Stomach (tissue), 9 donors: ENCODE measurements around the gene OR2AT4. TPM values are rescaled to one million over a fixed set of nuclear protein-coding genes. Genes with fewer than 3 reads are reported as not detected.
"Not testable (repeated sequence)": the region's sequence is repeated elsewhere in the genome, so short reads cannot be mapped to it uniquely, and the experiment has no call there.

ENCODE experiments used
- DNase-seq, 2 donors: peaks; one replicate each; pipeline versions ENCODE4 v3.0.0 to v3.0.0-alpha.2; 2013 to 2019
- H3K27ac ChIP-seq, 5 donors: fragments of 200-600 bp in 4 of 5; sonication (generic) in 4 of 5; one replicate each; pipeline ENCODE4 v1.5.1; 2013 to 2019; ENCODE audit warnings: mild to moderate bottlenecking in 1 of 5, moderate library complexity in 1 of 5
- H3K27me3 ChIP-seq, 3 donors: fragments of 200-600 bp; sonication (generic); one replicate each; pipeline ENCODE4 v1.5.1; 2017 to 2019; ENCODE audit warnings: mixed run types in 1 of 3
- H3K36me3 ChIP-seq, 4 donors: fragments of 200-600 bp; sonication (generic); 1 replicate in 3 of 4; 2 replicates in 1 of 4; pipeline ENCODE4 v1.5.1; 2016 to 2019
- H3K4me1 ChIP-seq, 4 donors: fragments of 200-600 bp; sonication (generic); one replicate each; pipeline ENCODE4 v1.5.1; 2016 to 2019
- H3K4me3 ChIP-seq, 4 donors: fragments of 200-600 bp; sonication (generic) in 3 of 4; one replicate each; pipeline ENCODE4 v1.5.1; 2016 to 2019; ENCODE audit warnings: mild to moderate bottlenecking in 1 of 4
- H3K9me3 ChIP-seq, 4 donors: fragments of 200-600 bp; sonication (generic); one replicate each; pipeline ENCODE4 v1.5.1; 2016 to 2019
- EP300 ChIP-seq: sonication (generic); formaldehyde crosslinking; IDR thresholded peaks from one replicate; pipeline ENCODE4 v1.6.1; 2017; ENCODE audit warnings: antibody characterized with exemption
- POLR2A ChIP-seq, 4 donors: fragments of 450-650 bp; IDR thresholded peaks; one replicate each; pipeline ENCODE4 v1.6.1; 2016; ENCODE audit warnings: antibody characterized with exemption in 4 of 4, control low read depth in 2 of 4, mild to moderate bottlenecking in 1 of 4, moderate library complexity in 1 of 4
- POLR2AphosphoS5 ChIP-seq, 3 donors: sonication (generic); formaldehyde crosslinking; IDR thresholded peaks; one replicate each; pipeline ENCODE4 v1.6.1; 2016; ENCODE audit warnings: antibody characterized with exemption in 3 of 3
- WGBS, 5 donors: extraction: QIAGEN DNeasy Blood & Tissue Kit in 3 of 5; methylation state at CpG; one replicate each; pipeline versions ENCODE4 v1.1.5 to v1.1.7; 2013 to 2018; 5-methylcytosine and 5-hydroxymethylcytosine counted together
- intact Hi-C: fragments of 100-400 bp; cut with DNase I; formaldehyde crosslinking; loops from one replicate; pipeline ENCODE4 v1.15.1; 2023; ENCODE audit warnings: low total_unique reads
- polyA plus RNA-seq, 3 donors: library from polyadenylated mRNA; stranded (reverse); fragments of 200-250 nt; gene quantifications; one replicate each; pipeline ENCODE4 v1.2.3, GENCODE V29; 2013
- total RNA-seq, 5 donors: library from RNA; depleted of rRNA; stranded (reverse); fragments of >200 nt; gene quantifications; one replicate each; pipeline versions ENCODE4 v1.1.0 to v1.2.3, GENCODE V29; 2014 to 2016
- TF ChIP-seq, protein P1 (sequence below), 7 experiments: fragments of 450-650 bp in 4 of 7; fragments of 200-600 bp in 3 of 7; sonication (generic) in 3 of 7; IDR thresholded peaks; one replicate each; pipeline ENCODE4 v1.5.1; 2016 to 2019; ENCODE audit warnings: antibody characterized with exemption in 7 of 7, control low read depth in 2 of 7, mild to moderate bottlenecking in 1 of 7
- donor health status: healthy with polysubstance abuse.
- donor health status: Bipolar disorder and iron deficiency.
- donor health status: healthy.

Gene OR2AT4
- total and polyA plus RNA-seq, 8 donors: not detected

DNA sequence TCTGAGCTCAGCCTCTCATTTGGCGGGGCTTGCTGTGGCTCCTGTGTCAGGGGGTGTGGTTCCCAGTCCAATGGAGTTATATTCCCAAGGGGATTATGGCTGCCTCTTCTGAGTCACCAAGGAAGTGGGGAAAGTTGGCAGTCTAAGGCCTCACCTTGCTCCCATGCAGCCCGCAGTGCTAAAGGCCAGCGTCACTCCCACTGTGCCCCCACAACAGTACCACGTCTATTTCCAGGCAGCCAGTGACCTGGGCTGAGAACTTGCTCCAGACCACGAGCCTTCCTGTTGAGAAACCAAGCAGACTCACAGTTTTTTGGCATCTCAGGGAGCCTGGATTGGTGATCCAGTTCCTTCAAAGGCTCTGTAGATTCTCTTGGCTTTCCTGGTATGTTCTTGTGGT lies 45.6 kb downstream of the OR2AT4 start:
- H3K27me3 ChIP-seq: no peaks in the 10 kb centered on the region
- intact Hi-C loops: no loop called here
- WGBS, 5 donors: 82 to 98% (median 86%) methylated on average over 5 of the region's 5 CpGs
- peaks cover 0 to 17% (median 10%) of the 10 kb centered on the region in 4 donors for H3K9me3 ChIP-seq
- no peak for DNase-seq
- no peaks in the 10 kb centered on the region for H3K36me3 ChIP-seq
- H3K4me3 ChIP-seq: no peak overlapping the region
- H3K27ac ChIP-seq: no peak overlapping the region
- TF ChIP-seq EP300 (no peak), POLR2A (IDR thresholded peaks at IDR 0.05) (no peak), POLR2AphosphoS5 (IDR thresholded peaks at IDR 0.05) (no peak)
- TF ChIP-seq, protein P1, sequence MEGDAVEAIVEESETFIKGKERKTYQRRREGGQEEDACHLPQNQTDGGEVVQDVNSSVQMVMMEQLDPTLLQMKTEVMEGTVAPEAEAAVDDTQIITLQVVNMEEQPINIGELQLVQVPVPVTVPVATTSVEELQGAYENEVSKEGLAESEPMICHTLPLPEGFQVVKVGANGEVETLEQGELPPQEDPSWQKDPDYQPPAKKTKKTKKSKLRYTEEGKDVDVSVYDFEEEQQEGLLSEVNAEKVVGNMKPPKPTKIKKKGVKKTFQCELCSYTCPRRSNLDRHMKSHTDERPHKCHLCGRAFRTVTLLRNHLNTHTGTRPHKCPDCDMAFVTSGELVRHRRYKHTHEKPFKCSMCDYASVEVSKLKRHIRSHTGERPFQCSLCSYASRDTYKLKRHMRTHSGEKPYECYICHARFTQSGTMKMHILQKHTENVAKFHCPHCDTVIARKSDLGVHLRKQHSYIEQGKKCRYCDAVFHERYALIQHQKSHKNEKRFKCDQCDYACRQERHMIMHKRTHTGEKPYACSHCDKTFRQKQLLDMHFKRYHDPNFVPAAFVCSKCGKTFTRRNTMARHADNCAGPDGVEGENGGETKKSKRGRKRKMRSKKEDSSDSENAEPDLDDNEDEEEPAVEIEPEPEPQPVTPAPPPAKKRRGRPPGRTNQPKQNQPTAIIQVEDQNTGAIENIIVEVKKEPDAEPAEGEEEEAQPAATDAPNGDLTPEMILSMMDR (IDR thresholded peaks at IDR 0.05): no peak
- H3K4me1 ChIP-seq: peaks cover 0 to 4% (median 0%) of the 10 kb centered on the region in 4 donors

DNA sequence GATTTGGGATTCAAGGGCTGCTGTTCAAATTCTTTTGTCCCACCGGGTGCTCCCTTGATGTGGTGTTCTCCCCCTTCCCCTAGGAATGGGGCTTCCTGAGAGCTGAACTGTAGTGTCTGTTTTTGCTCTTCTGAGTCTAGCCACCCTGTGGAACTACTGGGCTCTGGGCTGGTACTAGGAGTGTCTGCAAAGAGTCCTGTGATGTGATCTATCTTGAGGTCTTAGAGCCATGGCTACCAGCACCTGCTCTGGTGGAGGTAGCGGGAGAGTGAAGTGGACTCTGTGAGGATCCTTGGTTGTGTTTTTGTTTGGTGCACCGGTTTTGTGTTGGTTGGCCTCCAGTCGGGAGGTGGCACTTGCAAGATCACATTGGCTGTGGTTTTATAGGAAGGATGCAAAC lies 46.2 kb downstream of the OR2AT4 start:
- DNase-seq: no peak
- H3K9me3 ChIP-seq: peaks cover 0 to 17% (median 10%) of the 10 kb centered on the region in 4 donors
- intact Hi-C loops: no loop called here
- no peak overlapping the region for H3K27ac ChIP-seq
- TF ChIP-seq EP300 (no peak), POLR2AphosphoS5 (IDR thresholded peaks at IDR 0.05) (no peak), POLR2A (IDR thresholded peaks at IDR 0.05) (no peak)
- TF ChIP-seq, protein P1 (IDR thresholded peaks at IDR 0.05): no peak
- WGBS, 5 donors: 75 to 91% (median 86%) methylated on average over 3 to 4 of the region's 4 CpGs
- peaks cover 0 to 4% (median 0%) of the 10 kb centered on the region in 4 donors for H3K4me1 ChIP-seq
- no peak overlapping the region for H3K4me3 ChIP-seq
- no peaks in the 10 kb centered on the region for H3K27me3 ChIP-seq
- no peaks in the 10 kb centered on the region for H3K36me3 ChIP-seq

DNA sequence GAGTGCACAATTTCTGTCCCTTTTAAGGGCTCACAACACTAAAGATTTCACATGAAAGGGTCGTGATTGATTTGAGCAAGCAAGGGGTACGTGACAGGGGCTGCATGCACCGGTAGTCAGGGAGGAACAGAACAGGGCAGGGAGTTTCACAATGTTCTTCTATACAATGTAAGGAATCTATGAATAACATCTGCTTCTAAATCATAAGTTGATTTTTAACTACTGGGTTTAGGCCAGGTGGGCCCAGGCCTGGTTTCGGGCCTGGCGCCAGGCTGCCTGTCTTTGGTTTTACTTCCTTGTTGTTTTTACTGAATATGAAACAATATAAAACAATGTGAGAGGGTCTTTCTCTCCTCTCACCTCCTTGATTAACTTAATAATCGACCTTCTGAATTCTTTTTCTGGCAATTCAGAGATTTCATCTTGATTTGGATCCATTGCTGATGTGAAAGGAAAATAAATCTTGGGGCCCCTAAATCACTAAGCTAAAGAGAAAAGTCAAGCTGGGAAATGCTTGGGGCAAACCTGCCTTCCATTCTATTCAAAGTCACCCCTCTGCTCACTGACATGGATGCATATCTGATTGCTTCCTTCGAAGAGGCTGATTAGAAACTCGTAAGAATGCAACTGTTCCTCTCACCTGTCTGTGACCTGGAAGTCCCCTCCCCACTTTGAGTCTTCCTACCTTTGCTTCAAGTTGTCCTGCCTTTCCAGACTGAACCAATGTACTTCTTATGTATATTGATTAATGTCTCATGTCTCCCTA lies 47.0 kb downstream of the OR2AT4 start:
- H3K27me3 ChIP-seq, DNase-seq, H3K4me1 ChIP-seq, H3K4me3 ChIP-seq, intact Hi-C loops, H3K36me3 ChIP-seq, H3K27ac ChIP-seq: not testable (repeated sequence)
- WGBS, 5 donors: 40 to 63% (median 46%) methylated on average over 8 of the region's 8 CpGs
- peaks cover 0 to 17% (median 10%) of the 10 kb centered on the region in 4 donors for H3K9me3 ChIP-seq

DNA sequence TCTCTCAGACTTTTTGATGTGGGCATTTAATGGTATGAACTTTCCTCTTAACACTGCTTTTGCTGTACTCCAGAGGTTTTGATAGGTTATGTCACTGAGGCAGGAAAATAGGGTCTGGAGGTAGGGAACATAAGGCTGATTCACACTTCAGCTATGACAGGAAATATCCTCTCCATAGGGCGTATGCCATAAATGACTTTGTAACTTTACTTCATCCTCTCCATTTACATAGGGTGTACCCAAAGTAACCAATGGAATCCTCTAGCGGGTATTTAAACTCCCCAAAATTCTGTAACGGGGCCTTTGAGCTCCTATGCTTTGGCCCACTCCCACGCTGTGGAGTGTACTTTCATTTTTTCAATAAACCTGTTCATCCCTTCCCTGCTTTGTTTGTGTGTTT lies 49.5 kb downstream of the OR2AT4 start:
- 88 to 94% (median 91%) methylated on average over 4 of the region's 4 CpGs for WGBS, 5 donors
- H3K27me3 ChIP-seq: no peaks in the 10 kb centered on the region
- TF ChIP-seq POLR2AphosphoS5 (IDR thresholded peaks at IDR 0.05): no peak
- TF ChIP-seq, protein P1 (IDR thresholded peaks at IDR 0.05): no peak
- TF ChIP-seq EP300: no peak
- no peak for TF ChIP-seq POLR2A (IDR thresholded peaks at IDR 0.05)
- no peak for DNase-seq
- no peak overlapping the region for H3K4me3 ChIP-seq
- no peak overlapping the region for H3K27ac ChIP-seq
- peaks cover 0 to 2% (median under 1%) of the 10 kb centered on the region in 4 donors for H3K9me3 ChIP-seq
- intact Hi-C loops: no loop called here
- H3K36me3 ChIP-seq: no peaks in the 10 kb centered on the region
- H3K4me1 ChIP-seq: peaks cover 0 to 4% (median 0%) of the 10 kb centered on the region in 4 donors

DNA sequence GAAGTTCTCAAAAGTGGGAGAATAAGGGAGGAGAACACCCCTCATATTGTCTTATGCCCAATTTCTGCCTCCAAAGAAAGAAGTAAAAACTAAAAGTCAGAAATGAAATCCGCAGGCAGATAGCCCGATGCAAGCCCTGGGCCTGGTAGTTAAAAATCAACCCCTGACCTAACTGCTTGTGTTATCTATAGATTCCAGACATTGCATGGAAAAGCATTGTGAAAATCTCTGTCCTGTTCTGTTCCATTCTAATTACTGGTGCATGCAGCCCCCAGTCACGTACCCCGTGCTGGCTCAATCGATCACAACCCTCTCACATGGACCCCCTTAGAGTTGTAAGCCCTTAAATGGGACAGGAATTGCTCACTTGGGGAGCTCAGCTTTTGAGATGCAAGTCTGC lies 50.0 kb downstream of the OR2AT4 start:
- H3K4me1 ChIP-seq, DNase-seq, intact Hi-C loops, H3K27ac ChIP-seq, H3K36me3 ChIP-seq, H3K9me3 ChIP-seq, H3K27me3 ChIP-seq, H3K4me3 ChIP-seq: not testable (repeated sequence)
- WGBS, 5 donors: 70 to 82% (median 80%) methylated on average over 5 of the region's 5 CpGs

DNA sequence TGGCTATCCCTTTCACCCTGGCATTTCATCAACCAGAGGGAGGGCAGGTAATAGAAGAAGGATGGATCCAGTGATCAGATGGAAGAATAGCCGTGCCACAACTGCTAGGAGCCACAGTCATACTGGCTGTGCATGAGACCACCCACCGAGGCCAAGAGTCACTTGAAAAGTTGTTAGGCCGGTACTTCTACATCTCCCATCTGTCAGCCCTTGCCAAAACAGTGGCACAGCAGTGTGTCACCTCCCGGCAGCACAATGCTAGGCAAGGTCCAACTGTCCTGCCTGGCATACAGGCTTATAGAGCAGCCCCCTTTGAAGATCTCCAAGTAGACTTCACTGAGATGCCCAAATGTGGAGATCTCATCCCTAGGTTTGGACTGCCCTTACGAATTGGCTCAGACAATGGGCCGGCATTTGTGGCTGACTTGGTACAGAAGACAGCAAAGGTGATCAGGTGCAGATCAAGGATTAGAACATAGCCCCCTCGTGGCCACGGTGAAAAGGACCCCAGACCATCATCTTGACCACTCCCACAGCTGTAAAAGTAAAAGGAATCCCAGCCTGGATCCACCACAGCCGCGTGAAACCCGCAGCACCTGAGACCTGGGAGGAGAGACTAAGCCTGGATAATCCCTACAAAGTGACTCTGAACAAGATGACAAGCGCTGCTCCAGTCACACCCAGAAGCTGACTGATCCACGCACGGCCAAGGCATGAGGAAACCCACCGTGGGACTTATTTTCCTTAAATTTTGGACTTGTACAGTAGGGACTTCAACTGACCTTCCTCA lies 52.1 kb downstream of the OR2AT4 start:
- H3K9me3 ChIP-seq, intact Hi-C loops, H3K4me1 ChIP-seq, H3K27me3 ChIP-seq, H3K4me3 ChIP-seq, H3K36me3 ChIP-seq, DNase-seq, H3K27ac ChIP-seq: not testable (repeated sequence)
- WGBS, 5 donors: 80 to 88% (median 83%) methylated on average over 14 to 15 of the region's 15 CpGs

DNA sequence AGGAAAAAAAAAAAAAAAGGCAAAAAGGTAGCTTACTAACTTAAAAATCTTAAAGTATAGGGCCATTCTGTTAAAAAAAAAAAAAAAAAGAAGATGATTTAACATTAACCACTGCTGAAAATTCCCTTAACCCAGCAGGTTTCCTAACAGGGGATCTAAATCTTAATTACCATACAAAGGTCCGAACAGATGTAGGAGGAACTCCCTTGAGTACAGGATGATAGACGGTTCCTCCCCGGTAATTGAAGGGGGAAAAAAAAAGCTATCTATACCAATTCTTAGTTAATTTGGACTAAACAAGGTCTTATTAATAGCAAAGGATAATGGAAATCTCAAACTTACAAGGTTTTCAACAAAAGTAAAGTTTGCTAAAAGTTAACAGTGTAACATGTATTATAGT lies 54.9 kb downstream of the OR2AT4 start:
- H3K9me3 ChIP-seq, DNase-seq, H3K27me3 ChIP-seq, H3K27ac ChIP-seq, H3K4me1 ChIP-seq, H3K4me3 ChIP-seq, H3K36me3 ChIP-seq, intact Hi-C loops: not testable (repeated sequence)
- WGBS, 5 donors: 40 to 67% (median 49%) methylated on average over 3 of the region's 3 CpGs
